ENCODE results near the gene FAR2.
A peak's percentile ranks its signal among the peaks of the same experiment; 100 is the strongest.
"Not testable (repeated sequence)": the region's sequence is repeated elsewhere in the genome, so short reads cannot be mapped to it uniquely, and the experiment has no call there.

Gene FAR2

GRCh38 chr12:29283969-29284700 is 135.1 kb downstream of the FAR2 start:
- no peak for DNase-seq

- DNase-seq = no peak
Measured at GRCh38 chr12:29286081-29286790, 137.2 kb downstream of the FAR2 start.

GRCh38 chr12:29287622-29288021 is 138.5 kb downstream of the FAR2 start:
- no peak for DNase-seq

- no peak for DNase-seq
Measured at GRCh38 chr12:29288031-29288430, 139.0 kb downstream of the FAR2 start.

GRCh38 chr12:29290475-29290874 is 141.4 kb downstream of the FAR2 start:
- DNase-seq = not testable (repeated sequence)

- DNase-seq = no peak
Measured at GRCh38 chr12:29291226-29291625, 142.1 kb downstream of the FAR2 start.

- no peak for DNase-seq
Measured at GRCh38 chr12:29299633-29300032, 150.6 kb downstream of the FAR2 start.

GRCh38 chr12:29301114-29301513 is 152.0 kb downstream of the FAR2 start:
- no peak for DNase-seq

GRCh38 chr12:29304388-29304787 is 155.3 kb downstream of the FAR2 start:
- no peak for DNase-seq

- DNase-seq = no peak
Measured at GRCh38 chr12:29306266-29306665, 157.2 kb downstream of the FAR2 start.

GRCh38 chr12:29306682-29307081 is 157.6 kb downstream of the FAR2 start:
- no peak for DNase-seq

- no peak for DNase-seq
Measured at GRCh38 chr12:29309320-29309902, 160.3 kb downstream of the FAR2 start.

GRCh38 chr12:29310899-29311298 is 161.8 kb downstream of the FAR2 start:
- DNase-seq = no peak

- no peak for DNase-seq
Measured at GRCh38 chr12:29314416-29314815, 165.3 kb downstream of the FAR2 start.

- no peak for DNase-seq
Measured at GRCh38 chr12:29316752-29317151, 167.7 kb downstream of the FAR2 start.

GRCh38 chr12:29317556-29318363 is 168.7 kb downstream of the FAR2 start:
- peak in 1 of 4 experiments; percentile 1 for DNase-seq

GRCh38 chr12:29320295-29321085 is 171.4 kb downstream of the FAR2 start:
- DNase-seq = no peak

GRCh38 chr12:29322157-29322556 is 173.1 kb downstream of the FAR2 start:
- DNase-seq = no peak

GRCh38 chr12:29329411-29329810 is 180.3 kb downstream of the FAR2 start:
- no peak for DNase-seq

GRCh38 chr12:29333178-29333577 is 184.1 kb downstream of the FAR2 start:
- DNase-seq = no peak

GRCh38 chr12:29334937-29335336 is 185.9 kb downstream of the FAR2 start:
- DNase-seq = no peak

GRCh38 chr12:29337325-29337724 is 188.2 kb downstream of the FAR2 start:
- DNase-seq = no peak
